SK-N-DZ (cell line): Measurements from ENCODE around the gene IL1RN.

Experiments
- DNase-seq: peaks from one replicate; pipeline ENCODE4 v3.0.0-alpha.2; 2015; ENCODE audit warnings: low spot score

The IL1RN gene

DNA sequence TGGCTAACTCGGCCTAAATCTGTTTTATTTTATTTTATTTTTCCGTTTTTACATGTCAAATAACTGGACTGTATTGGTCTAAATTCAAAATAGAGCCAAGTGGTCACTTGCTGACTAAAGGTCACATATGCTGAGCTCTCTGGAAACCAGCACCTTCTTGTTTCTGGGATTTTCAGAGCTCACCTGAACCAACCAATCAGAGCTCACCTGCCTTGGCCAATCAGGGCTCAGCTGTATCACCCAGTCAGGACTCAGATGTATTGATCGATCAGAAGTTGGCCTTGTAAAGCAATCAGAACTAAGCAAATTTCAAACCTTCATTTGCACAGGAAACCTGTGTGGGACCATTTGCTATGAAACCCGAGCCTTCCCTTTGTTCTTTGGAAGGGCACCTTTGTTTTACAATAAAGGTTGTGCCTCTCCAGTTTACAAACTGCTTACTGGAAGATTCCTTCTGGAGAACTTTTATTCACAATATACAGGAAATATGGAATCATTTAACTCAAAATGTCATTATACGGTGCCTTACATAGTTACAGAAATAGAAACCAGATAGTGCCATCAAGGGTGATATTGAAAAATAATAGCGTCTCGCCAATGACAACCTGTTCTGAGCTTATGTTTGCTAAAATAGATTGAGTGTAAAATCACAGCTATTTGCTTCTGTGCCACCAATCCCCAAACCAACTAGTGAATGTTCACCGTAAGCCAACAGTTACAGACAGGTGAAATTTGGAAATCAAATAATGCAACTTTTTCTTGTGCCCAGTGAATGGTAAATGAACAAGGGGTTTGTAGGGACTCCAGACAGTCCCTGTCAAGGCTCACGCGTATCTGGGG lies 29.1 kb downstream of the IL1RN start:
- DNase-seq = no peak

DNA sequence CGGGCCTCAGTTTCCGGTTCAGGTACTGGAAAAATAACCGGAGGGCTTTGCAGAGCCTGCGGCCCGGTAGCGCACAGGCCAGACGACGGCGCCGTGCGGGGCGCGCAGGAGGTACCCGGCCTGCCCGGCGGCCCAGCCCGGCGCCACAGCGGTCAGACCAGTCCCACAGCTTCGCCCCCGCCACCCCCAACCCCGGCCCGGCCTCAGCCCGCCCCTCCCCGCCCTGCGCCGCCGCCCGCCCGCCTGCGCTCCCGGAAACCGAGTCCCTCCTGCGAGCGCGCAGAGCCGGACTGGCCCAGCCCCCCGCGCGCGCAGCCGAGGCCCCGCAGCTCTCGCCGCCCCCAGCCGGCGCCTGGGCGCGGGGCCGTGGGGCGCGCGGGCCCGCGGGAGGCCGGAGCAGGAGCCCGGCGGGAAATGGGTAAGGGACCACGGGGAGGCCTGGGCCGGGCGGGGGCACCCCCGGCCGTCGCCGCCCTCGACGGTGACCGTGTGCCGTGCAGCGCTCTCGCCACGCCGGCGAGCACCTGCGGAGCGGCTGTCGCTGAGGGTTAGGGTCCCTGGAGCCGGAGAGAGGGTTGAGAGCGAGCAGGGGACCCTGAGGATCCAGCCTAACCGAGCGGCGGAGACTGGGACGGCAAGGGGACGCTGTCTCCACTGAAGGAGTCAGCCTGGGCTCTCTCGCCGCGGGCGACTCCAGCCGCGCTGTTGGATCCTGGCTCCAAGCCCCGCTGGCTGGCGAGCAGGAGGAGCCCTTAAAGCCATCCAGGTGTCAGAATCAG lies 29.9 kb downstream of the IL1RN start:
- no peak for DNase-seq

GRCh38 chr2:113157897-113158753 lies 30.7 kb downstream of the IL1RN start:
- no peak for DNase-seq

GRCh38 chr2:113158884-113159553 lies 31.6 kb downstream of the IL1RN start:
- no peak for DNase-seq

GRCh38 chr2:113160248-113160647 lies 32.9 kb downstream of the IL1RN start:
- DNase-seq = no peak

GRCh38 chr2:113160962-113161361 lies 33.6 kb downstream of the IL1RN start:
- DNase-seq = no peak

- no peak for DNase-seq
These were observed 34.8 kb downstream of the IL1RN start for GRCh38 chr2:113162173-113162572.

DNA sequence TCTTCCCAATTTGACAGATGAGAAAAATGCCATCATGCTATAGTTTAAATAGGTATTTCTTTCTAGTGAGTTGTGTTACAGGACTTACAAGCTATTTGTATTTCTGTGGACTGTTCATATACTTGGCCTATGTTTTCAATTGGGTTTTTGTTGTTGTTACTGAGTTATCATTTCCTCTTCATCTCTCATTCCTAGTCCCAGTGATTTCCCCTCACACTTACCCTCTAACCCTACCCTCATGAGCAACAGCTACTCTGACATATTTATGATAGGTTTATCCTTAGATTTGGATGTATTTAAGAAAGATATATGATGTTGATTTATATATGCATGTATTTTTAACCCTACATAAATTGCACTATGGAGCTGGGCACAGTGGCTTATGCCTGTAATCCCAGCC lies 35.5 kb downstream of the IL1RN start:
- no peak for DNase-seq

DNA sequence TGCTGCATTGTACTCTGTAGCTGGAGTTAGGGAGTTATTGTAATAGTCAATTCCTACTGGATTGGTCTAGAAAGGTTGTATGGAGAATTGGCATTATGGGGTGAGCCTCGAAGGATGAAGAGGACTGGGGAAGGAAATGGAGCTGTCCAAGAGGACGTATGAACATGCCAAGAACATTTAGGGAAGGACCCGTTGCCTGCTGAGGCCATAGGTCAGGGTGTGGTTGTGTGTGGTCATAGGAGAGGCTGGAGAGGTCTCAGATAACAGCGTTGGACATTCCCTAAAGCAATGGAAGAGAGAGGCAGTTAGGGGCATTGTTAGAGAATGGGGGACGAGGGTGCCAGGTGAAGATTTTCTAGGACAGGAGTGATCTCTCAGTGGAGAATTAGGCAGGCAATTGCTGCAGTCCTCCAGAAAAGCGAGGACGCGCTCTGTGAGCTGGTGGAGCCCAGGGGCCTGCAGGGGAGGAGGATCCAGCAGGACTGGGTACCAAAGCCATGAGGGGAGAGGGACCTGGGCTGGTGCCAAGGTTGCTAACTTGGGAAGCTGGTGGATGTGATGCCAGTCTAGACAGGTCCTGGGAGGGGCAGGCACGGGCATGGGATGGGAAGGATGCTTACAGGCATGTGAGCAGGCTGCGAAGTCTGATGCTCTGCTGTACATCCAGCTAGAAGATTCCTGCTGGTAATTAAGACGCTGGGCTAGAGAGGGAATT lies 37.0 kb downstream of the IL1RN start:
- no peak for DNase-seq

DNA sequence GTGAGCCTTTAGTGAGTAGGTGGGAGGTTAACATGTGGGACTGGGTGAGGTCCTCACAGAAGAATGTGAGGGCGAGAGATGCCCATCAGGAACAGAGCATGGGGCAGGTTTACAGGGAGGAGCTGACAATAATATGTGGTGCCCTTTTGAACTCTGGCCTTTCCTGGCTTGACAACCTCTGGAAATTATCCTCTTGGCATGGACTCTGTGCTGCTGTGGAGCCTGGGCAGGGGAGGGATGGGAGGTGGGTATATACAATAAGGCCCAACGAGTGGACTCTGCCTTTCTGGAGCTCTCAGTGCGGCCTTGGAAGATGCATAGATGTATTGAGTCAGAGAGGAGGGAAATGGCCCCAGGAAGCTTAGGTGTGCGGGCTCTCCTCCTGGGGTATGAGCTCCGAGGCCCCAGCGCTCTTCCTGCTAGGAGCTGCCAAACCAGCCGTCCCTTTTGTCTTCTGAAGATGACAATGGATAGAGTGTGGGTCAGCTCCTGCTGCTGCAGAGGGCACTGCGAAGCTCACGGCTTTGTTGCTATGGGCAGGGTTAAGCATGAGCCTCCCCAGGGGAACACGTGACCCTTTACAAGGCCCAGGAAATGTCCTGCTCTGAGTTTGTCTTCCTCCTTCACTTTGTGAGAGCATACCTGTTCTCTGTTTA lies 37.7 kb downstream of the IL1RN start:
- no peak for DNase-seq

DNA sequence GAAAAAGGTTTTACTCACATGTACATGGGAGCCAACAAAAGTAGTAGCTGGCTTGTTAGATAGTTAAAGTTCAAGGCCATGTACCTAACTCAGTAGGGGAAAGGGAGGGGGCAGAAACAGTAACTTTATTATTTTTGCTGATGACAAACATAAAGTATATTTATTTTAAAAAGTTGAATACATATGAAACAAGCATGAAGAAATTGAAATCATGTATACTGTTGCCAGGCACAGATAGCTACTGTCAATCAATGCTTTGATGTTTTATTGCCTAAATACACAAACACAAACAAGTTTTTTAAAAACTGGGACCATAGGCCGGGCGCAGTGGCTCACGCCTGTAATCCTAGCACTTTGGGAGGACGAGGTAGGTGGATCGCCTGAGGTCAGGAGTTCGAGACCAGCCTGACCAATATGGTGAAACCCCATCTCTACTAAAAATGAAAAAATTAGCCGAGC lies 38.8 kb downstream of the IL1RN start:
- DNase-seq = no peak

DNA sequence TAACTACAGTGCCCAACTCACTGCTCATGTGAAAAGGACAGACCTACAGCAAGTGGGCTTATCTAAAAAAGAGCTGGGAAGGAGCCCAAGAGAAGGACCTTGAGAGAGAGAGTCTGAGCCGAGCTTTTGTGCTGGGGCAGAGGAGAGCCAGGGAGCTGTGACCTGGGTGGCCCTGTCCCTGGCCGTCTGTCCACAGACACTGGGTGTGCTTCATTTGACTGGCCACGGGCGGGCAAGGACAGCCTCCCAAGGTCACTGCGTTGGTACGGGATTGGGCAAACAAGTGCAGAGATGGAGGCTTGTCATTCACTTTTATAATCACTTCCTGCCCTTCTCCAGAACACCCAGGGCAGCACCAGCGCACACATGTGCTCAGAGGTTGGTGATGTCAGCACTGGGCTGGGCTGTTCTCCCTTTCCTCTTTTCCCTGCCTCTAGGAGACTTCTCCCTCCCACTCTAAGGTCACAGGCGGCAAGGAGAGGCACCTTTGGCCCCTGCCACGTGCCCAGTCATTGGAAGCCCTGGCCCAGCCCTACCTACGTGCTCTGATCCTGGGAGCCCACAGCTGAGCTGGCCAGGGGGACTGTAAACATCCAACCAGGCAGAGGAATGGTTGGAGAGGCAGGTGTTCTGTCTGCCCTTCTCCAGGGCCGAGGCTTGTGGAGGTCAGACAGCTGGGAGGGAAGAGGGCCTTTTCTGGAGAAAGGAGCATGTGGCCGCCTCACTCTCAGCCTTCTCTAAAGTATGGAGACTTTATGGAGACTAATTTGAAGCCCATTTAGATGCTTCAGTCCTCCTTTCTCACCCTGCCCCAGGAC lies 39.9 kb downstream of the IL1RN start:
- no peak for DNase-seq

DNA sequence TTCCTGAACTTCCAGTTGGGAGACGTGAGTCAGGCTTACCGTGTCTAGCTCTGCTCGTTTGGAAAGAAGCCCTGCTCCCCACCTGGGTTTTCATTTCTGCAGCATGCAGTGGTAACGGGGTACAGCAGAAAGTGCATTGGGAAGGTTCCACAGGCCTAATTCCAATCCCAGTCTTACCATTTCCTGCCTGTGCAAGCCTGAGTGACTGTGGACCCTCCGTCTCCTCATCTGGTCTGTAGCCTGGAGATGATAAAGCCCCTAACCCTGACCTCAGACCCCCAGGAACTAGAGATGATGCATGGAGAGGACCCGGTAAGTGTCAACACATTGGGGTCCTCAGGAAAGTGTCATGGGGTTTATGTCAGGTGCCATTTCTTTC lies 40.6 kb downstream of the IL1RN start:
- DNase-seq = no peak

- no peak for DNase-seq
These were observed 41.7 kb downstream of the IL1RN start for GRCh38 chr2:113169002-113169530.

- DNase-seq = no peak
These were observed 42.2 kb downstream of the IL1RN start for GRCh38 chr2:113169586-113169985.

- DNase-seq = no peak
These were observed 44.1 kb downstream of the IL1RN start for GRCh38 chr2:113171334-113172075.

DNA sequence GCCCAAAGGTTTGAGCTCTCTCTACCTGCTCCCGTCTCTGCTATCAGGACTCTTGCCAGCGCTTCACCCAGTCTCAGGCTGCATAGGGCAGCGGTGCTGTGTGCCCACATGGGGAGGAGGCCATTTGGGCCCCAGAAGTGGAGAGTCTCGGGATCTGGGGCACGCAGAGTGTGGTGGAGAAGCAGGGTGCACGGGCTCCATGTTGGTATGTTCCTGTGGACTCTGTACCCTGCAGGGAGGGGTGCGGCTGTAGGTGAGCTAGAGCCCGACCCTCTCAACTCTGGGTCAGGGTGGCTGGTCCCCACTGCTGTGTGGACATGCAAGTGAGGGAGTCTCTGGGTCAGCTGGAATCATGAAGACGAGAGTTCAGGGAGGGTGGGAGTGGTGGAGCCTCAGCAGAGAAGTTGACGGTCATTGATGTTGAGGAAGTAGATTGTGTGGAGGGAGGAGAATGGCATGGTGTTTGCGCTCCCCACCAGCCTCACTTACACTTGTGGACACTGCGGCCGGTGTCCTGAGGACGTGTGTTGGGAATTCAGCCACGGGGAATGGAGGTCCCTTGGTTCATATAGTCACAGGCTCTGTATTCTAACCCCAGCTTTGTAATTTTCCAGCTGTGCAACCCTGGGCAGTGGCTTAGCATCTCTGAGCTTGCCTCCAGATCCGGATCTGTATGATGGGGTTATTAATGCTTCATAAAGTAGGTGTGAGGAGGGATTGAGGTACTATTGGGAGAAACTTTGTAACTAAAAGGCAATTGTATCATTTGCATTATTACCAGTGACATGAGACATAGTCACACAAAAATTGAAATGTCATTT lies 45.5 kb downstream of the IL1RN start:
- no peak for DNase-seq
